Measurements from ENCODE around the gene CELA2B. TPM values are rescaled to one million over a fixed set of nuclear protein-coding genes. Genes with fewer than 3 reads are reported as not detected.

CELA2B gene
- total and polyA plus RNA-seq, 10 of the 15 experiments (the other 5 are each of a cell fraction or from before 2014, with no cell fraction given) = not detected

GRCh38 chr1:15432324-15432723 is 43.6 kb upstream of the CELA2B start:
- no peaks in the 10 kb centered on the region for H3K79me2 ChIP-seq (ENCODE audit: control insufficient read depth, insufficient read depth, low read length)
- H3K4me2 ChIP-seq (ENCODE audit: control insufficient read depth, insufficient read depth) = no peak overlapping the region
- no peak overlapping the region for H3K4me3 ChIP-seq
- FAIRE-seq (no peak), DNase-seq (ENCODE audit: low read depth, low spot score) (no peak), ATAC-seq (no peak)
- ChIA-PET SMC1A (ENCODE audit: uncharacterized antibody, unreplicated experiment) (interaction anchor here (0.7 to 6.2 kb wide), 8 partner anchors 9 to 171 kb away, joined by 3 to 64 read pairs (median 4); no protein-coding TSS in a partner anchor), CTCF (interaction anchor here (0.6 to 10.2 kb wide), 19 partner anchors 9 to 371 kb away, joined by 3 to 178 read pairs (median 4); no protein-coding TSS in a partner anchor), POLR2A (interaction anchor here (0.6 to 1.3 kb wide), 2 partner anchors 108 to 343 kb away, joined by 3 to 4 read pairs; no protein-coding TSS in a partner anchor), RAD21 (ENCODE audit: unreplicated experiment) (interaction anchor here (1.0 to 3.5 kb wide), 4 partner anchors 15 to 109 kb away, joined by 3 to 22 read pairs (median 10); no protein-coding TSS in a partner anchor)
- WGBS (ENCODE audit: insufficient coverage, insufficient replicate concordance, low lambda C conversion rate, missing lambda C conversion rate) = 80% methylated on average over 9 of the region's 9 CpGs
- no TSS peak for BruUV-seq (replicated peaks)
- H2AFZ ChIP-seq (ENCODE audit: control insufficient read depth, low read depth, low read length) = no peak overlapping the region
- no peaks in the 10 kb centered on the region for H3K27me3 ChIP-seq (replicated peaks in 1 of 2; ENCODE audit: control insufficient read depth in 2 of 2, insufficient read depth in 2 of 2, low read length in 1 of 2)
- peaks cover 4 to 7% of the 10 kb centered on the region in 2 experiments; a peak in 3 of 4 replicates for H3K36me3 ChIP-seq (ENCODE audit: control insufficient read depth in 2 of 2, insufficient read depth in 2 of 2, low read length in 1 of 2)
- intact Hi-C loops (cut with micrococcal nuclease; ENCODE audit: unreplicated experiment) = loop anchor here (5.0 kb wide), 1 partner anchor 300 kb away; no protein-coding TSS in a partner anchor
- in situ Hi-C loops (cut with MboI) = no loop called here
- H3K9ac ChIP-seq (ENCODE audit: control insufficient read depth, insufficient read depth, low read length) = no peak overlapping the region
- H3K4me1 ChIP-seq (ENCODE audit: control insufficient read depth, insufficient read depth, low read length) = no peaks in the 10 kb centered on the region
- no peak overlapping the region for H3K27ac ChIP-seq (ENCODE audit: control insufficient read depth, insufficient read depth)
- H3K9me3 ChIP-seq (replicated peaks; ENCODE audit: control insufficient read depth, insufficient read depth, low read length) = no peaks in the 10 kb centered on the region
- TF ChIP-seq BHLHE40 (IDR thresholded peaks at IDR 0.05; ENCODE audit: borderline replicate concordance in 1 of 2, low read depth in 2 of 2, low read length in 1 of 2) (no peak), CHD4 (IDR thresholded peaks at IDR 0.05) (no peak), ZBTB33 (IDR thresholded peaks at IDR 0.05) (no peak), PRDM15 (CRISPR knock-in tag; IDR thresholded peaks at IDR 0.05) (no peak), CHD2 (IDR thresholded peaks at IDR 0.05; ENCODE audit: borderline replicate concordance, low read depth, low read length) (no peak), EGR1 (IDR thresholded peaks at IDR 0.05; ENCODE audit: borderline replicate concordance in 1 of 2, low read depth in 2 of 2, low read length in 2 of 2) (no peak), SP1 (IDR thresholded peaks at IDR 0.05; ENCODE audit: low read depth, low read length) (no peak), BCL3 (IDR thresholded peaks at IDR 0.05; ENCODE audit: borderline replicate concordance, insufficient read depth, low read depth, low read length, poor library complexity, severe bottlenecking) (peak; percentile 10), POLR2A (IDR thresholded peaks at IDR 0.05; ENCODE audit: low read depth, low read length) (0 out of 2 replicates have a peak, but pooled peaks have one; percentile 34)
- no peaks in the 10 kb centered on the region for H4K20me1 ChIP-seq (ENCODE audit: control insufficient read depth, insufficient read depth)

All from GM12878 (cell line).